Glomerular visceral epithelial cell (primary cell): Measurements from ENCODE around the gene SLC2A11.

Source experiments
- DNase-seq: peaks from one replicate; pipeline ENCODE4 v3.0.0-alpha.2; 2016; ENCODE audit errors: extremely low spot score

Gene SLC2A11

DNA sequence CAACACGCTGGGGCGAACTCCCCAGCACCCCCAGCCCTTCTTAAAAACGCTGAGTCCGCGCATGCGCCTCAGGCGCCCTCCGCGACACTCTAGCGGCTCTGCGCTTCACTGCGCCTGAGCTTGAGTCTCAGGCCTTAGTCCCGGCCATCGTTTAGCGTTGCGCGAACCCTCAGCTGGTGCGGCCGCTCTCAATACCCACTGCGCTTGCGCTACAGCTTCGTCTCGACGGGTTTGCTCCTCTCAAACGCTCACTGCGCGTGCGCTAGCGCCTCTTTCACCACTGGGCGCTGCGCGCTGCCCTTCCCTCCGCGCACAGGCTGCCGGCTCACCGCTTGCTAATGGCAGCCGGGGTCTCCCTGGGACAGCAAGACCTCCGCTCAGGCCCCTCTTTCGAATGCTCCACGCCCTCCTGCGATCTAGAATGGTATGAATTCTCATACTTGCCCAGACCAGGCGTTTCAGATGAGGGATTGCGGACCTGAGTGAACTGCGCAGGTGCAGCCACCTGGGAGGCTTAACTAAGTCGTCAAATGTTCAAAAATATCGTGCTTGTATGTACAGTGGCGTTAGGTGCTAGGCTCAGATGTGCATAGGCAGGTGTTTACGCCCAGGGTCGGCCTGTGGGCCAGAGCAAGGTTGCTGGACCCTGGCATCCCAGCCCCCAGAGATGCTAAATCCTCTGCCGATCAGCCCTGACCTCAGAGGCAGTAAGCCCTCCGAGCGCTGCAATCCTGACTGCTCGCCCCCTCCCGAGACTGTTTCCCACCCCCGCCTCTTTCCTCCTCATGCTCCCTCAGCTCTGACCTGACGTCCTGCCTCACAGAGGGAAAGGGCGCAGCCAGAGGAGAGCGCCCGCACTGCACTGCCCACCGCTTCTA lies at the start of gene SLC2A11:
Gene SLC2A11, plus strand, starts transcription at position 270 of the 878 bp plus-strand sequence. Its CDS starts 125 bp downstream, at position 395.
- peak; percentile 97 for DNase-seq

DNA sequence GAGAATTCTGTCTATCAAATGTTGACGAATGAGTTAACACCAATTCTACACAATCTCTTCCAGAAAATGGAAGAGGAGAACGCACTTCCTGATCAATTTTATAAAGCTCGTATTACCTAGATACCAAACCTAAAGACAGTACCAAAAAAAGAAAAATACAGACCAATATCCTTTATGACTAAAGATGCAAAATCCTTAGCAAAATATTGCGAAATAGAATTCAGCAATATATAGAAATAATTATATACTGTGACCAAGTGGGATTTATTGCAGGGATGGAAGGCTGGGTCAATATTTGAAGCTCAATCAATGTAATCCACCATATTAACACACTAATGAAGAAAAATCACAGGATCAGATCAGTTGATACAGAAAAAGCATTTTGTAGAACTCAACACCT lies 45.3 kb upstream of the SLC2A11 start:
- no peak for DNase-seq

- no peak for DNase-seq
Measured at GRCh38 chr22:23815541-23816155, 42.0 kb upstream of the SLC2A11 start.

DNA sequence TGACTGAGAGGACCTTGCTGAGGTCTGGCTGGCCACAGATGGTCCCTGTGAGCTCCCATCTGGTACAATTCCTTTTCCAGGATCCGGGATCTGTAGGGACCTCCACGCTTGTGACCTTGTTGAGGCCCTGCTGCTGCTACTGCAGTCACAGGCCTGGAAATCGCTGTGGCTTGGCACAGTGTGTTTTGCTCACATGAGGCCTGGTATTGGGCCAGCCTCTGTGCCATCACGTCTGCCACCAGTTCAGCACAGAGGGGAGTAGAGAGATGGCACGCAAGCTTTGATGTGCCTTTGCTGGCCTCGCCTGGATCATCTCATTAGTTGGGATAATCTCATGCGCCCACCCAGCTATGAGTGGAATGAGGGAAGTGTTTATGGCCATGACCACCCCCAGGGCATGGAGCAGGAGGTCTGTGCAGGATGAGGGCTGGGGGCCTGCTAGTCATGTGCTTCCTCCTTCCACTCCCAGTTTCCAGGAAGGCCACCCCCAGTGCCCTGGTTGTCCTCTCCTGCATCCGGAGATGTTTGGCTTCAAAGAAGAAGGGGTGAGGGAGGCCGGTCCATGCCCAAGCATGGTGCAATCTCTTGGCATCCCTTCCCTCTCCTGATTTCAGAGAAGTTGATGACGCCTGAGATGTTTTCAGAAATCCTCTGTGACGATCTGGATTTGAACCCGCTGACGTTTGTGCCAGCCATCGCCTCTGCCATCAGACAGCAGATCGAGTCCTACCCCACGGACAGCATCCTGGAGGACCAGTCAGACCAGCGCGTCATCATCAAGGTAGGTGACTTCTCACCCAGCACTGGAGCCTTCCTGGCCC lies 41.3 kb upstream of the SLC2A11 start:
- DNase-seq = no peak

- DNase-seq = no peak
Measured at GRCh38 chr22:23817146-23817545, 40.5 kb upstream of the SLC2A11 start.

- DNase-seq = no peak
Measured at GRCh38 chr22:23818541-23818940, 39.1 kb upstream of the SLC2A11 start.

- no peak for DNase-seq
Measured at GRCh38 chr22:23820748-23821211, 36.9 kb upstream of the SLC2A11 start.

DNA sequence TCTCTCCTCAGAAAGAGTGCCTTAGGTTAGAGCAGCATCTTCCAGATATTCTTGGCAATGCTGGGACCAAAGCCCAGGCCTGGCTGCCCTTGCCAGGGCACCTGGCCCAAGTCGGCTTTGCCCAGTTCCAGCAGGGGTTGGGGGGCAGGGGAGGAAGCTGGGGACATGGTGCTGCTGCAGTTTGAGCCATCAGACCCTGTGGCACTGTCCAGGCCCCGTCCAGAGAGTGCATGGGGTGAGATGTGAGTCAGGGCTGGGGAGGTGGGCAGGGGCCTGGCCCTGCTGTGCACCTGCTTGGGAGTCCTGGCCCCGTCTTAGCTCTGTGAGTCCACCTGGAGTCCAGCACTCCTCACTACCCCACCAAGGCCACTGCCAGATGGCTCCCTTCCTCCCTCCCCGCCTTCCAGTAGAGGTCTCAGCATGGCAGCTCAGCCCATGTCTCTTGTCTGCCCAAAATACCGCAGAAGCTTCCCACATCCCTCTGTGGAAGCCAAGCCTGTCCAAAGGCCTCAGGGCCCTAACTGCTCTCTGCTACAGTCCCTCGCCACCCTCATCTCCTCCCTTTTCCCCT lies 35.5 kb upstream of the SLC2A11 start:
- DNase-seq = no peak

- DNase-seq = no peak
Measured at GRCh38 chr22:23823331-23823791, 34.3 kb upstream of the SLC2A11 start.

- DNase-seq = no peak
Measured at GRCh38 chr22:23824476-23825245, 33.0 kb upstream of the SLC2A11 start.

DNA sequence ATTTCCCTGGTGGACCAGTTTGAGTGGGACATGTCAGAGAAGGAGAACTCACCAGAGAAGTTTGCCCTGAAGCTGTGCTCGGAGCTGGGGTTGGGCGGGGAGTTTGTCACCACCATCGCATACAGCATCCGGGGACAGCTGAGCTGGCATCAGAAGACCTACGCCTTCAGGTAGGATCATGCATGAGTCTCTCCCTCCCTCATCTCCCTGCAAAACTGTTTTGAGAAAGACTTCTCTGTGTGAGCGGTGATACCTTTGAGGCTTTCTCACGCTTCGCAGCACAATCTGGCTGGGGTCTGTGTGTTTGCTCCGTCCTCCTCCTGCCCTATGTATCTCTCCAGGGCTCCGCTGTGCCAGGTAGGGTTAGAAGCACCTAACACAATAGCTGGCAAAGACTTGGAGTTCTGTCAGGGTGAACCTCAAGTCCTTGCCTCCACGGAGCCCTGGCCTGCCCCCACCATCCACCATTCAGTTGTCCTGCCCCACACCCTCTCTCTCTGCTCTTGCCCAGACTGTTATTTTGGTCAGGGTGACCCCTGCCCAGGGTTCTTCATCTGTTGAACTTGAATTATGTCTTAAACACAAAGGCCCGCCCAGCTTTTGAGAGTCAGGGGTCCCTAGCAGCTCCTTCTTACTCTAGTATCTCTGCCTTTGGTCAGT lies 32.3 kb upstream of the SLC2A11 start:
- DNase-seq = no peak

GRCh38 chr22:23826510-23827350 lies 30.9 kb upstream of the SLC2A11 start:
- DNase-seq = no peak

- no peak for DNase-seq
Measured at GRCh38 chr22:23827351-23827995, 30.2 kb upstream of the SLC2A11 start.

- DNase-seq = no peak
Measured at GRCh38 chr22:23828800-23829680, 28.6 kb upstream of the SLC2A11 start.

DNA sequence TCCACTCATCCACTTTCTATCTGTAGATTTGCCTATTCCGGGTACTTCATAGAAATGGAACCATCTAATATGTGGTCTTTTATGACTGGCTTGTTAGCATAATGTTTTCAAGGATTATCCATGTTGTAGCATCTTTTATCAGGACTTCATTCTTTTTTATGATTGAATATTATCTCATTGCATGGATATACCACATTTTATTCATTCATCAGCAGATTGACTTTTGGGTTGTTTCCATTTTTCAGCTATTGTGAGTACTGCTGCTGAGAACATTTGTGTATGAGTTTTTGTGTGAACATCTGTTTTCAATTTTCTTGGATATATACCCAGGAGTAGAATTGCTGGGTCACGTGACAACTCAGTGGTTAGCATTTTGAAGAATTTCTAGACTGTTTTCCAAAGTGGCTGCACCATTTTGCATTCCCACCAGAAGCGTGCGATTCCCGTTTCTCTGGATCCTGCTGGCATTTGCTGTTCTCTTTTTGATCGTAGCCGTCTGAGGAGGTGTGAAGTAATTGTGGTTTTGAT lies 27.8 kb upstream of the SLC2A11 start:
- no peak for DNase-seq

DNA sequence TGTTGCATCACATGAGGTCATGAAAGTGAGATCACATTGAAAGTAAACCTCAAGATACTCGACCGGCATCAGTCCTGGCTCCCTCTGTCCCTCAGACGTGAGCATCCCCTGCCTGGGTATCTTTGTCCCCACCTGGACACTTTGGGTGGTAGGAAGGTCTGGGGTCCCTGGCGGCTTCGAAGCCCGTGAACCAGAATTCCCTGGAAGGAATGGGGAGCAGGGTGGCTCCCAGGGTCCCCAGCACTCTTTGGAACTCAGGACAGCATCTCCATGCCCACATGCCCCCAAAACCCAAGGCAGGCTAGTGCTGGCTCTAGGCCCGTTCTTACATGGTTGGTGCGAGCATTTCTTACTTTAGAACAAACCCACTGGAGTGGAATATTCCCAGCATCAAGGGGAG lies 26.4 kb upstream of the SLC2A11 start:
- no peak for DNase-seq

DNA sequence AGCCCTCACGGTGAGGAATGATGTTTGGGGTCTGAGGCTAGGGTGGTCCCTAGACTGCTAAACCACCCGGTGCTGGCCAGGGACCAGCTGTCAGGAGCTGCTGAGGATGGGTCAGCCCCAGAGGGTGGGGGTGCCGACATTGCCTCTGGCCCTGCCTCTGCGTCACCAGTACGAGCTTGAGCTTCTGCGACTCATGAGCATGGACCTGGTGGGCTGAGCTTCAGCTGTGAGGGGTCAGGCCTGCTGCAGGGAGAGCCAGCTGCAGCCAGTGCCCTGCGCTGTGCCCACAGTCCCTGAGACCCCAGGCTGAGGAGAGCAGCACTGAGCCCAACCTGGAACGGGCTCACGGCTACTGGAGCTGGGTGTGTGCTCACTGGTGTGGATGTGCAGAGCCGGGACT lies 25.9 kb upstream of the SLC2A11 start:
- no peak for DNase-seq
